HG03108 (cell line): ENCODE measurements around the gene MSANTD3.

ENCODE experiments used
- ATAC-seq: cut with Tn5 transposase; IDR thresholded peaks from one replicate; pipeline ENCODE4 v1.9.1; 2021; ENCODE audit warnings: moderate library complexity; ENCODE audit not compliant: unreplicated experiment

Gene MSANTD3

DNA sequence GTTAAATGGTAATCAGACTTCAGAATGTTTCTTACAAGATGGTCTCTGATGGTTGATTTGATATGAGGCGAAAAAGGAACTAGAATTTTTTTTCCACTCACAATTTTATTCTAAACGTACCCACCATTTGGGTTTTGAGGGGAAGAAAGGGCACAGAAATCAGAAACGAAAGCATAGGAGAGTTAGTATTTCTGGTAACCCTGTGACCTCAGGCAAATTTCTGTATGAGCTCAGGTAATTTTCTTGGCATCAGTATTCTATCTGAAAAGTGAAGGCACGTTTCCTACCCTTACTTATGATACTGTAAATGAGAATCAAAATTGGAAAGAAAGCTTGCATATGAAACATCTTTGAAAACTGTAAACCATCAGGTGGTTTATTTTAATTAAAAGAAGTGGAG, 72.5 kb downstream of the MSANTD3 start:
- ATAC-seq: no peak

DNA sequence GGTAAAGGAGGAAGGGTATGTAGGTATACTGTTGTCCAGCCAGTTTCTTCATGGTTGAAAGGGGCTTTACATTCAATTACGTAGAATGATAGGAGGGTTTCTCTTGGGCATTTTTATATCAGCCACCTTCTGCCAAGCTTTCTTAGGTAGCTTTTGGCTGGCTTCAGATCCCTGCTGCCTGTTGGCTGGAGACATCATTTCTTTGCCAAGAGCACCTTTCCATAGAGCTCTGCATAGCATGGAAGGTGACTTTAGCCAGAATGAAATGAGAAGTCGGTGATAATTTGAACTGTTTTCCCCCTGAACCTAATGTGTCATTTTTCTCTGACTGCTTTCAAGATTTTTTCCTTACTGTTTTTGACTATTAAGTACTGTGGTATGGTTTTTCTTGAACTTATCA, 72.9 kb downstream of the MSANTD3 start:
- ATAC-seq: no peak
